ENCODE measurements around the gene SS18L1.
"Not testable (repeated sequence)": the region's sequence is repeated elsewhere in the genome, so short reads cannot be mapped to it uniquely, and the experiment has no call there.

The SS18L1 gene

GRCh38 chr20:62143081-62143956, at the start of gene SS18L1, which contains the start of gene PSMA7:
SS18L1 (plus strand) TSS chr20:62143769; CDS start chr20:62143821, 52 bp downstream.
PSMA7 (minus strand) TSS chr20:62143394; CDS start chr20:62143303, 91 bp downstream.
- peak; percentile 91 to 94 (median 93) for DNase-seq

- DNase-seq: no peak
Measured at GRCh38 chr20:62096421-62097380, 46.9 kb upstream of the SS18L1 start.

- DNase-seq: no peak
Measured at GRCh38 chr20:62097881-62098407, 45.6 kb upstream of the SS18L1 start.

- DNase-seq: no peak
Measured at GRCh38 chr20:62101078-62101477, 42.5 kb upstream of the SS18L1 start.

- no peak for DNase-seq
Measured at GRCh38 chr20:62103508-62104233, 39.9 kb upstream of the SS18L1 start.

GRCh38 chr20:62104234-62104789, 39.3 kb upstream of the SS18L1 start:
- DNase-seq: no peak

GRCh38 chr20:62104791-62105345, 38.7 kb upstream of the SS18L1 start:
- no peak for DNase-seq

GRCh38 chr20:62105592-62105991, 38.0 kb upstream of the SS18L1 start:
- no peak for DNase-seq

GRCh38 chr20:62111148-62111547, 32.4 kb upstream of the SS18L1 start:
- no peak for DNase-seq

- no peak for DNase-seq
Measured at GRCh38 chr20:62112368-62112767, 31.2 kb upstream of the SS18L1 start.

GRCh38 chr20:62114894-62115293, 28.7 kb upstream of the SS18L1 start:
- DNase-seq: no peak

GRCh38 chr20:62115800-62116407, 27.7 kb upstream of the SS18L1 start:
- not testable (repeated sequence) for DNase-seq

- DNase-seq: peak in 1 of 3 experiments; percentile 50
Measured at GRCh38 chr20:62116558-62117361, 26.8 kb upstream of the SS18L1 start.

- DNase-seq: peak; percentile 51 to 79 (median 70)
Measured at GRCh38 chr20:62117362-62117646, 26.3 kb upstream of the SS18L1 start.

GRCh38 chr20:62117658-62118057, 25.9 kb upstream of the SS18L1 start:
- DNase-seq: peak in 1 of 3 experiments; percentile 51

GRCh38 chr20:62118113-62119043, 25.2 kb upstream of the SS18L1 start:
- peak in 1 of 3 experiments; percentile 11 for DNase-seq

GRCh38 chr20:62119115-62119514, 24.5 kb upstream of the SS18L1 start:
- DNase-seq: no peak

GRCh38 chr20:62119591-62120364, 23.8 kb upstream of the SS18L1 start:
- no peak for DNase-seq

- DNase-seq: no peak
Measured at GRCh38 chr20:62120365-62120762, 23.2 kb upstream of the SS18L1 start.

Data from NCI-H1417 (cell line).